Measurements from ENCODE around the gene EFCAB12. TPM values are rescaled to one million over a fixed set of nuclear protein-coding genes. Genes with fewer than 3 reads are reported as not detected.
A peak's percentile ranks its signal among the peaks of the same experiment; 100 is the strongest.

Gene EFCAB12
- total and polyA plus RNA-seq, 2 of the 13 experiments (the other 11 are each of a cell fraction or from before 2014, with no cell fraction given) = 0.31 to 2.4 TPM

DNA sequence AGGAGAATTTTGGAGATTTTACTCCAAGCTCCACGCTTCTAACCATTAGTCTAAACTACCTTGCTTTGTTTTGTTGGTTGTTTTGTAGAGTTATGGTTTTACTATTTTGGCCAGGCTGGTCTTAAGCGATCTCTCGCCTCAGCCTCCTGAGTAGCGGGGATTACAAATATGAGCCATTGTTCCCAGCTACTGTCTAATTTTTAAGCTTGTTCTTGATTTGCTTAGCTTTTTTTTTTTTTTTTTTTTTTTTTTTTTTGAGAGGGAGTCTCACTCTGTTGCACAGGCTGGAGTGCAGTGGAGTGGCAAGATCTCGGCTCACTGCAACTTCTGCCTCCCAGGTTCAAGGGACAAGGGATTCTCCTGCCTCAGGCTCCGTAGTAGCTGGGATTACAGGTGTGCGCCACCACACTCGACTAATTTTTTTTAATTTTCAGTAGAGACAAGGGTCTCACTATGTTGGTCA is 28.5 kb downstream of the EFCAB12 start (continued):
- TF ChIP-seq NCOR1 (IDR thresholded peaks at IDR 0.05; ENCODE audit: borderline replicate concordance, low read length) = no peak
- no peak for TF ChIP-seq SOX13 (IDR thresholded peaks at IDR 0.05)
- TF ChIP-seq SOX13 (CRISPR knock-in tag; conservative IDR thresholded peaks at IDR 0.05 in 1 of 2, IDR thresholded peaks at IDR 0.05 in 1 of 2) = no peak
- TF ChIP-seq SOX5 (CRISPR knock-in tag; IDR thresholded peaks at IDR 0.05; ENCODE audit: borderline replicate concordance) = 0 out of 2 replicates have a peak, but pooled peaks have one; percentile 3
- TF ChIP-seq, protein P1, sequence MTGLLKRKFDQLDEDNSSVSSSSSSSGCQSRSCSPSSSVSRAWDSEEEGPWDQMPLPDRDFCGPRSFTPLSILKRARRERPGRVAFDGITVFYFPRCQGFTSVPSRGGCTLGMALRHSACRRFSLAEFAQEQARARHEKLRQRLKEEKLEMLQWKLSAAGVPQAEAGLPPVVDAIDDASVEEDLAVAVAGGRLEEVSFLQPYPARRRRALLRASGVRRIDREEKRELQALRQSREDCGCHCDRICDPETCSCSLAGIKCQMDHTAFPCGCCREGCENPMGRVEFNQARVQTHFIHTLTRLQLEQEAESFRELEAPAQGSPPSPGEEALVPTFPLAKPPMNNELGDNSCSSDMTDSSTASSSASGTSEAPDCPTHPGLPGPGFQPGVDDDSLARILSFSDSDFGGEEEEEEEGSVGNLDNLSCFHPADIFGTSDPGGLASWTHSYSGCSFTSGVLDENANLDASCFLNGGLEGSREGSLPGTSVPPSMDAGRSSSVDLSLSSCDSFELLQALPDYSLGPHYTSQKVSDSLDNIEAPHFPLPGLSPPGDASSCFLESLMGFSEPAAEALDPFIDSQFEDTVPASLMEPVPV (CRISPR knock-in tag; IDR thresholded peaks at IDR 0.05) = no peak
- TF ChIP-seq ZNF138 (CRISPR knock-in tag; IDR thresholded peaks at IDR 0.05; ENCODE audit: low read depth) = no peak
- TF ChIP-seq TGIF2 (CRISPR knock-in tag; IDR thresholded peaks at IDR 0.05) = peak; percentile 4; the same call in 1 of the 2 replicates
- TF ChIP-seq MBNL3 (CRISPR knock-in tag; conservative IDR thresholded peaks at IDR 0.05) = no peak
- TF ChIP-seq MED13 (CRISPR knock-in tag; IDR thresholded peaks at IDR 0.05) = no peak
- TF ChIP-seq REPIN1 (CRISPR knock-in tag; IDR thresholded peaks at IDR 0.05; ENCODE audit: borderline replicate concordance, low read depth) = no peak
- TF ChIP-seq, protein P2, sequence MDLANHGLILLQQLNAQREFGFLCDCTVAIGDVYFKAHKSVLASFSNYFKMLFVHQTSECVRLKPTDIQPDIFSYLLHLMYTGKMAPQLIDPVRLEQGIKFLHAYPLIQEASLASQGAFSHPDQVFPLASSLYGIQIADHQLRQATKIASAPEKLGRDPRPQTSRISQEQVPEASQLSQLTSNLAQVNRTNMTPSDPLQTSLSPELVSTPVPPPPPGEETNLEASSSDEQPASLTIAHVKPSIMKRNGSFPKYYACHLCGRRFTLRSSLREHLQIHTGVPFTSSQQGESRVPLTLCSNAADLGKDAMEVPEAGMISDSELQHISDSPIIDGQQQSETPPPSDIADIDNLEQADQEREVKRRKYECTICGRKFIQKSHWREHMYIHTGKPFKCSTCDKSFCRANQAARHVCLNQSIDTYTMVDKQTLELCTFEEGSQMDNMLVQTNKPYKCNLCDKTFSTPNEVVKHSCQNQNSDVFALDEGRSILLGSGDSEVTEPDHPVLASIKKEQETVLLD (CRISPR knock-in tag; IDR thresholded peaks at IDR 0.05; ENCODE audit: low read depth) = no peak
- peak; percentile 14; the same call in 1 of the 2 replicates for TF ChIP-seq MIER3 (CRISPR knock-in tag; IDR thresholded peaks at IDR 0.05; ENCODE audit: borderline replicate concordance)
- TF ChIP-seq NFIC (IDR thresholded peaks at IDR 0.05; ENCODE audit: low read length) = peak; percentile 15; the same call in 1 of the 2 replicates
- no peak for TF ChIP-seq ZNF430 (CRISPR knock-in tag; IDR thresholded peaks at IDR 0.05)
- no peak for TF ChIP-seq ZNF282 (IDR thresholded peaks at IDR 0.05; ENCODE audit: partially characterized antibody)
- no peak for TF ChIP-seq ZNF761 (CRISPR knock-in tag; conservative IDR thresholded peaks at IDR 0.05)
- TF ChIP-seq ZNF326 (CRISPR knock-in tag; IDR thresholded peaks at IDR 0.05; ENCODE audit: borderline replicate concordance) = no peak
- TF ChIP-seq, protein P3, sequence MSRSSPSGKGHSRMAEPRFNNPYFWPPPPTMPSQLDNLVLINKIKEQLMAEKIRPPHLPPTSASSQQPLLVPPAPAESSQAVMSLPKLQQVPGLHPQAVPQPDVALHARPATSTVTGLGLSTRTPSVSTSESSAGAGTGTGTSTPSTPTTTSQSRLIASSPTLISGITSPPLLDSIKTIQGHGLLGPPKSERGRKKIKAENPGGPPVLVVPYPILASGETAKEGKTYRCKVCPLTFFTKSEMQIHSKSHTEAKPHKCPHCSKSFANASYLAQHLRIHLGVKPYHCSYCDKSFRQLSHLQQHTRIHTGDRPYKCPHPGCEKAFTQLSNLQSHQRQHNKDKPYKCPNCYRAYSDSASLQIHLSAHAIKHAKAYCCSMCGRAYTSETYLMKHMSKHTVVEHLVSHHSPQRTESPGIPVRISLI (CRISPR knock-in tag; IDR thresholded peaks at IDR 0.05; ENCODE audit: borderline replicate concordance) = peak; percentile 53; the same call in 1 of the 2 replicates
- no peak for TF ChIP-seq KDM3A (CRISPR knock-in tag; IDR thresholded peaks at IDR 0.05; ENCODE audit: low read depth)
- no peak for TF ChIP-seq SETDB1 (CRISPR knock-in tag; IDR thresholded peaks at IDR 0.05; ENCODE audit: borderline replicate concordance)
- 0 out of 2 replicates have a peak, but pooled peaks have one; percentile 52 for TF ChIP-seq CHD4 (IDR thresholded peaks at IDR 0.05; ENCODE audit: borderline replicate concordance, low read length)
- TF ChIP-seq DMAP1 (CRISPR knock-in tag; IDR thresholded peaks at IDR 0.05) = no peak
- TF ChIP-seq IRX3 (CRISPR knock-in tag; IDR thresholded peaks at IDR 0.05; ENCODE audit: borderline replicate concordance, low read depth) = no peak
- TF ChIP-seq ATF1 (CRISPR knock-in tag; IDR thresholded peaks at IDR 0.05) = no peak
- TF ChIP-seq, protein P4, sequence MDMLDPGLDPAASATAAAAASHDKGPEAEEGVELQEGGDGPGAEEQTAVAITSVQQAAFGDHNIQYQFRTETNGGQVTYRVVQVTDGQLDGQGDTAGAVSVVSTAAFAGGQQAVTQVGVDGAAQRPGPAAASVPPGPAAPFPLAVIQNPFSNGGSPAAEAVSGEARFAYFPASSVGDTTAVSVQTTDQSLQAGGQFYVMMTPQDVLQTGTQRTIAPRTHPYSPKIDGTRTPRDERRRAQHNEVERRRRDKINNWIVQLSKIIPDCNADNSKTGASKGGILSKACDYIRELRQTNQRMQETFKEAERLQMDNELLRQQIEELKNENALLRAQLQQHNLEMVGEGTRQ (IDR thresholded peaks at IDR 0.05; ENCODE audit: low read depth, low read length) = no peak
- TF ChIP-seq, protein P4 (CRISPR knock-in tag; IDR thresholded peaks at IDR 0.05; ENCODE audit: borderline replicate concordance) = no peak
- no peak for TF ChIP-seq MIER2 (CRISPR knock-in tag; IDR thresholded peaks at IDR 0.05)

Measured in HepG2 (cell line).